ENCODE results near the gene ETV7. TPM values are rescaled to one million over a fixed set of nuclear protein-coding genes. Genes with fewer than 3 reads are reported as not detected.

The ETV7 gene
- total RNA-seq, 2 donors from 2014 or later = 2.6 to 5.4 TPM

DNA sequence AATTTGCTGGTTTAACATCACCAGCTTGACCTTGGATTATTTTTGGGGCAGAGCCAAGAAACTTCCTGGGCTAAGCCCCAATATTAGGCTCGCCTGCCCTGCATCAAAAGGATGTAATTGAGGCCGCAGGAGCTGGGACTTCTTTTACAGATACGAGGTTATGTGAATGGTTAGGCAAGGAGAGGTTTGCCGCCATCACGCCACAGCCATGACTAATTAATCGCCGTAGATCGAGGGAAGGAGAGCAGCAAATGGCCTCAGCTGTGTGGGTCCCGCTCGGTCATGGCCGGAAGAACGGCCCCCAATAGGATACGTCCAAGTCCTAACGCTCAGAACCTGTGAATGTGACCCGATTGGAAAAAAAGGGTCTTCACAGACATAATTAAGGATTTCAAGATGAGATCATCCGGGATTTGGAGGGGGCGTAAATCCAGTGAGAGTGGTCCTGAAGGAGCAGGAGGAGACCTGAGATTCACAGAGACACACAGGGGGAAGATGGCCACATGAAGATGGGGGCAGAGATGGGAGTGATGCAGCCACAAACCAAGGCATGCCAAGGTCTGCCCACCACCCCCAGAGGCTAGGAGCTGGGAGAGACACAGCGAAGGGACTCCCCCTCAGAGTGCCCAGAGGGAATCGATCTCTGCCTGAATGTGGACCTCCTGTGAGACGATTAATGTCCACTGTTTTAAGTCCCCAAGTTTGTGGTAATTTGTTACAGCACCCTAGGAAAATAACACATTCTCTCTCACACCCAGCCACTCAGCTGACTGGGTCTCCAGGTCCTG is 40.8 kb downstream of the ETV7 start:
- Histone ChIP-seq H3K4me3 (no peak overlapping the region), H3K27me3 (replicated peaks; ENCODE audit: insufficient read depth) (no peaks in the 10 kb centered on the region), H3K9me3 (no peaks in the 10 kb centered on the region), H3K4me1 (ENCODE audit: control insufficient read depth in 1 of 2, low read depth in 2 of 2) (peaks cover 11 to 46% of the 10 kb centered on the region in 2 donors), H3K36me3 (no peaks in the 10 kb centered on the region), H3K27ac (no peak overlapping the region)
- ATAC-seq (ENCODE audit: insufficient number of reproducible peaks, low FRiP score, low read depth) = no peak
- TF ChIP-seq, protein P1, sequence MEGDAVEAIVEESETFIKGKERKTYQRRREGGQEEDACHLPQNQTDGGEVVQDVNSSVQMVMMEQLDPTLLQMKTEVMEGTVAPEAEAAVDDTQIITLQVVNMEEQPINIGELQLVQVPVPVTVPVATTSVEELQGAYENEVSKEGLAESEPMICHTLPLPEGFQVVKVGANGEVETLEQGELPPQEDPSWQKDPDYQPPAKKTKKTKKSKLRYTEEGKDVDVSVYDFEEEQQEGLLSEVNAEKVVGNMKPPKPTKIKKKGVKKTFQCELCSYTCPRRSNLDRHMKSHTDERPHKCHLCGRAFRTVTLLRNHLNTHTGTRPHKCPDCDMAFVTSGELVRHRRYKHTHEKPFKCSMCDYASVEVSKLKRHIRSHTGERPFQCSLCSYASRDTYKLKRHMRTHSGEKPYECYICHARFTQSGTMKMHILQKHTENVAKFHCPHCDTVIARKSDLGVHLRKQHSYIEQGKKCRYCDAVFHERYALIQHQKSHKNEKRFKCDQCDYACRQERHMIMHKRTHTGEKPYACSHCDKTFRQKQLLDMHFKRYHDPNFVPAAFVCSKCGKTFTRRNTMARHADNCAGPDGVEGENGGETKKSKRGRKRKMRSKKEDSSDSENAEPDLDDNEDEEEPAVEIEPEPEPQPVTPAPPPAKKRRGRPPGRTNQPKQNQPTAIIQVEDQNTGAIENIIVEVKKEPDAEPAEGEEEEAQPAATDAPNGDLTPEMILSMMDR (IDR thresholded peaks at IDR 0.05) = no peak
- no peak for DNase-seq (ENCODE audit: low spot score)

DNA sequence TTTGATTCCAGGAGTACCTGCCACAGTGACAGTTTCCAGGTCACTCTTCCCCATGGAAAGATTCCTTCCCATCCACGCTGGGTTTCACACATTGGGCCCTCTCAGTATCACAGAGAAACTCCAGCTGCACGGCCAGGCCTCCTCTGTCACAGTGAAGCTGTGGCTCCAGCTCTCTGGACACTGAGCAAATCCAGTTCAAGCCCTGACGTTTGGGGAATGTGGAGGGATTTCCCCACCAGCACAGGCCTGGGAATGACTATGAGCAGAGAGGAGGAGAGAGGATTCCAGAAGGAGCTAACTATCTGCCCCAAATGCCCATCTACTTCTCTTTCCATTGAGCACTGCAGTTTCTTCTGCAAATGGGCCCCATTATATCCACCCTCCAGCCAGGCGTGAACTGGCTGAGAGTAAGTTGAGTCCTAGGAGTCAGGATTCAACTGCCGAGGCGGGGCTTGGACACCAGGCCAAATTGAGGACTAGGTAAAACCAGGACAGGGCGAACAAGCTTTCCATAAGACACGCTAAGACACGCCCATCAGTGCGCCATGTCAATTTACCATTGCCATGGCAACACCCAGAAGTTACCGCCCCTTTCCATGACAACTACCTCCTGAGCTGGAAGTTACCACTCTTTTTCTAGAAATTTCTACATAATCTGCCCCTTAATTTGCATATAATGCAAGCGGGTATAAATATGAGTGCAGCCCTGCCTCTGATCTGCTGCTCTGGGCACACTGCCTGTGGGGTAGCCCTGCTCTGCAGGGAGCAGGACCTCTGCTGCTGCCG is 41.6 kb downstream of the ETV7 start:
- Histone ChIP-seq H3K27me3 (replicated peaks; ENCODE audit: insufficient read depth) (no peaks in the 10 kb centered on the region), H3K36me3 (no peaks in the 10 kb centered on the region), H3K4me1 (ENCODE audit: control insufficient read depth in 1 of 2, low read depth in 2 of 2) (peaks cover 7 to 44% of the 10 kb centered on the region in 2 donors), H3K4me3 (no peak overlapping the region), H3K27ac (no peak overlapping the region), H3K9me3 (no peaks in the 10 kb centered on the region)
- TF ChIP-seq, protein P1 (IDR thresholded peaks at IDR 0.05) = no peak
- DNase-seq (ENCODE audit: low spot score) (no peak), ATAC-seq (ENCODE audit: insufficient number of reproducible peaks, low FRiP score, low read depth) (no peak)

DNA sequence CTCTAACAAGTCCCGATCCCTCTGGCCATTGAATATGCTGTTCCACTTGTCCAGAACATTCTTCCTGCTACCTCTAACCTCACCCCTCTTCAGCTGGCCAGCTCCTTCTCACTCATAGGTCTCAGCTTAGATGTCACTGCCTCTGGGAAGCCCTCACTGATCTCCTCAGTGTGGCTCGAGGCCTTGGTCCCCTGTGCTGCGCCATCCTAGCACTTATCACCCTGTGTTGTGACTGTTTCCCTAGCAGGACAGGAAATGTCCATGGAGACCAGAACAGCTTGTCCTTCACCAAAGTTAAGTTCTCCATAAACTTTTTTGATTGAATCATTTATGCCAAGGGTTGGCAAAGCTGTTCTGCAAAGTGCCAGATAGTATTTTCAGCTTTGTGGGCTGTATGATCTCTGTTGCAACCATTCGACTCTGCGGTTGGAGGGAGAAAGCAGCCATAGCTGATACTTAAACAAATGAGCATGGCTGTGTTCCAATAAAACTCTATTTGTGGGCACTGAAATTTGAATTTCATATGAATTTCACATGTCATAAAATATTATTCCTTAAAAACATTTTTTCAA is 44.3 kb downstream of the ETV7 start:
- Histone ChIP-seq H3K36me3 (no peaks in the 10 kb centered on the region), H3K9me3 (no peaks in the 10 kb centered on the region), H3K27me3 (replicated peaks; ENCODE audit: insufficient read depth) (no peaks in the 10 kb centered on the region), H3K4me1 (ENCODE audit: control insufficient read depth in 1 of 2, low read depth in 2 of 2) (peaks cover 0 to 37% of the 10 kb centered on the region in 2 donors), H3K4me3 (no peak overlapping the region), H3K27ac (peak overlapping the region; percentile 13 to 61)
- no peak for DNase-seq (ENCODE audit: low spot score)
- TF ChIP-seq, protein P1 (IDR thresholded peaks at IDR 0.05) = no peak
- ATAC-seq (ENCODE audit: insufficient number of reproducible peaks, low FRiP score, low read depth) = peak; percentile 22

DNA sequence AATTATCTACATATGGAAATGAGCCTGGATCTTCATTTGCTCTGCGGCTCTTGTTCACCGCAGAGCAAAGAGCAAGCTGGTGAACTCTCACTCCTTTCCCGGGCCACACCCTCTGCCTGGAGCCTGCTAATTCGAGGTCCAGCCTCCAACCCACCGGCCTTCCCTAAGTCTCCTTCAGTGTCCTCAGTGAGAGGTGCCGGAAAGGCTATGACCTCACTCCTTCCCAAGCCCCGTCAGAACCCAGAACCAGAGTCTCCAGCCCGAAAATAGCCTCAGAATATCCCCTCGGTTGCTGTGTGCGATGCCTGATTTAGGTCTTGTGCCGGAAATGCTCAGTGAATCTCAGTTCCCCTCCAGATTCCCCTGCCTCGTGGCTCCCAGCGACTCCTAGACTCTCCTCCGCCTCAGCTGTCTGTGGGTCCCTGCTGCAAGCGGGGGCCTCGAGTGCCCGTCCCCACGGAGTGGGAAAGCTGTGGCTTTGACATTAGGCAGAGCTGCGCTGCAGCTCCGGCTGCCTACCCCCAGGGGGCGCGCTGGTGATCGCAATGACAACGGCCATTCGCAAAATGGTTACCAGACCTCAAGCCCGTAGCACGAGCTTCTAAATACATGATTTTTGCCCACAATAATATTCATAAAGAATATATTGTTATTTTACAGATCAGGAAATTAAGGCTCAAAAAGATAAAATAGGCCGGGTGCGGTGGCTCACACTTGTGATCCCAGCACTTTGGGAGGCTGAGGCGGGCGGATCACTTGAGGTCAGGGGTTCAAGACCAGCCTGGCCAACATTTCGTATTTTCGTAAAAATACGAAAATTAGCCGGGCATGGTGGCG is 46.6 kb downstream of the ETV7 start:
- Histone ChIP-seq H3K27ac (peak overlapping the region in 1 of 2 donors; percentile 25), H3K36me3 (no peaks in the 10 kb centered on the region), H3K4me3 (peak overlapping the region; percentile 58), H3K27me3 (replicated peaks; ENCODE audit: insufficient read depth) (no peaks in the 10 kb centered on the region), H3K9me3 (no peaks in the 10 kb centered on the region), H3K4me1 (ENCODE audit: control insufficient read depth in 1 of 2, low read depth in 2 of 2) (peaks cover 0 to 37% of the 10 kb centered on the region in 2 donors)
- TF ChIP-seq, protein P1 (IDR thresholded peaks at IDR 0.05) = peak; percentile 96
- ATAC-seq (ENCODE audit: insufficient number of reproducible peaks, low FRiP score, low read depth) (peak; percentile 21), DNase-seq (ENCODE audit: low spot score) (peak; percentile 47)
